Common myeloid progenitor, CD34-positive (primary cell): ENCODE measurements around the gene SEMA6B. TPM values are rescaled to one million over a fixed set of nuclear protein-coding genes. Genes with fewer than 3 reads are reported as not detected.

Experiments
- CTCF ChIA-PET: fragments of 350-600 bp; sonication (Branson Sonifier 250); formaldehyde crosslinking; loops from one replicate; lab custom pipeline; 2021; ENCODE audit warnings: antibody characterized with exemption; lab: Charles Lee
- POLR2A ChIA-PET: fragments of 350-600 bp; sonication (Branson Sonifier 250); formaldehyde crosslinking; loops from one replicate; lab custom pipeline; 2021; ENCODE audit warnings: antibody characterized with exemption; lab: Charles Lee
- DNase-seq, 3 donors: peaks; one replicate each; pipeline versions ENCODE4 v3.0.0 to v3.0.0-alpha.2; 2013
- H3K27ac ChIP-seq, 2 experiments: 1 replicate in 1 of 2; 2 replicates in 1 of 2; pipeline ENCODE4 v1.7.0; 2013; ENCODE audit warnings: inconsistent platforms in 2 of 2, low read length in 2 of 2, mild to moderate bottlenecking in 2 of 2, low read depth in 1 of 2, moderate library complexity in 1 of 2; ENCODE audit not compliant: severe bottlenecking in 2 of 2, insufficient read depth in 1 of 2, poor library complexity in 1 of 2
- H3K27me3 ChIP-seq, 5 experiments: replicated peaks in 2 of 5; 1 replicate in 3 of 5; 2 replicates in 2 of 5; pipeline versions ENCODE4 v1.6.1 to v1.7.0; 2013; ENCODE audit warnings: low read length in 4 of 5, mild to moderate bottlenecking in 2 of 5, moderate library complexity in 2 of 5, inconsistent platforms in 1 of 5; ENCODE audit not compliant: insufficient read depth in 5 of 5, control insufficient read depth in 4 of 5
- H3K36me3 ChIP-seq, 4 experiments: 1 replicate in 2 of 4; 2 replicates in 2 of 4; pipeline versions ENCODE4 v1.6.1 to v1.7.0; 2013; ENCODE audit warnings: low read length in 3 of 4, control low read depth in 1 of 4, mild to moderate bottlenecking in 1 of 4; ENCODE audit not compliant: control insufficient read depth in 4 of 4, insufficient read depth in 4 of 4
- H3K4me1 ChIP-seq, 4 experiments: 1 replicate in 3 of 4; 2 replicates in 1 of 4; pipeline versions ENCODE4 v1.6.1 to v1.7.1; 2013; ENCODE audit warnings: low read length in 3 of 4, mild to moderate bottlenecking in 3 of 4, control low read depth in 1 of 4, inconsistent platforms in 1 of 4, moderate library complexity in 1 of 4; ENCODE audit not compliant: control insufficient read depth in 4 of 4, insufficient read depth in 4 of 4; ENCODE audit errors: control extremely low read depth in 1 of 4
- H3K4me3 ChIP-seq, 7 experiments: 1 replicate in 4 of 7; 2 replicates in 3 of 7; pipeline versions ENCODE4 v1.5.1 to v1.7.0; 2013; ENCODE audit warnings: mild to moderate bottlenecking in 7 of 7, low read length in 6 of 7, moderate library complexity in 6 of 7, inconsistent platforms in 2 of 7, low read depth in 2 of 7, control low read depth in 1 of 7; ENCODE audit not compliant: insufficient read depth in 4 of 7, control insufficient read depth in 1 of 7; ENCODE audit errors: extremely low read depth in 1 of 7
- H3K9me3 ChIP-seq, 5 experiments: 1 replicate in 4 of 5; 2 replicates in 1 of 5; pipeline versions ENCODE4 v1.6.1 to v1.7.1; 2013; ENCODE audit warnings: low read length in 4 of 5, mild to moderate bottlenecking in 2 of 5, inconsistent platforms in 1 of 5, low read depth in 1 of 5, moderate library complexity in 1 of 5; ENCODE audit not compliant: control insufficient read depth in 4 of 5, insufficient read depth in 2 of 5; ENCODE audit errors: control extremely low read depth in 1 of 5
- WGBS: methylation state at CpG from one replicate; pipeline ENCODE4 v1.1.5; 2013; ENCODE audit not compliant: insufficient coverage; 5-methylcytosine and 5-hydroxymethylcytosine counted together
- polyA plus RNA-seq: library from polyadenylated mRNA; unstranded; fragments of 120-200 nt; gene quantifications from one replicate; pipeline ENCODE4 v1.2.1, GENCODE V29; 2013

Gene SEMA6B
- polyA plus RNA-seq, result 0.16 TPM

GRCh38 chr19:4559569-4559968 is at the start of gene SEMA6B:
SEMA6B (minus strand) TSS chr19:4559684; CDS start chr19:4558457, 1,227 bp downstream.
- ChIA-PET CTCF (interaction anchor here (0.6 to 2.9 kb wide), 9 partner anchors 7 to 79 kb away, joined by 3 to 13 read pairs (median 4); partner anchors contain the start of gene PLIN5), POLR2A (no interaction called here)
- Histone ChIP-seq H3K9me3 (no peaks in the 10 kb centered on the region), H3K27me3 (no peaks in the 10 kb centered on the region), H3K4me1 (peaks cover 0 to 26% (median 10%) of the 10 kb centered on the region in 4 experiments), H3K36me3 (no peaks in the 10 kb centered on the region), H3K4me3 (peak within 1 kb of the TSS in 2 of 7 experiments; percentile 23 to 49), H3K27ac (peak within 1 kb of the TSS in 1 of 2 experiments; percentile 54)
- 16% methylated on average over 11 of the region's 13 CpGs for WGBS
- DNase-seq, result peak; percentile 44 to 52 (median 46)

- CTCF ChIA-PET, result interaction anchor here (0.6 to 1.6 kb wide), 8 partner anchors 12 to 79 kb away, joined by 3 to 6 read pairs (median 3); no protein-coding TSS in a partner anchor
- DNase-seq, result peak; percentile 26 to 73 (median 60)
- WGBS, result 9% methylated on average over 33 of the region's 35 CpGs
Observed at GRCh38 chr19:4606921-4607678, 47.6 kb upstream of the SEMA6B start.

GRCh38 chr19:4606181-4606580 is 46.7 kb upstream of the SEMA6B start:
- no peaks in the 10 kb centered on the region for H3K9me3 ChIP-seq
- H3K4me1 ChIP-seq, result peaks cover 0 to 16% (median 15%) of the 10 kb centered on the region in 4 experiments
- no peaks in the 10 kb centered on the region for H3K36me3 ChIP-seq
- H3K27ac ChIP-seq, result no peak overlapping the region
- H3K4me3 ChIP-seq, result no peak overlapping the region
- WGBS, result 86% methylated on average over 1 of the region's 5 CpGs
- ChIA-PET CTCF (interaction anchor here (1.1 to 1.6 kb wide), 3 partner anchors 13 to 28 kb away, joined by 3 read pairs; no protein-coding TSS in a partner anchor), POLR2A (no interaction called here)
- H3K27me3 ChIP-seq, result peaks cover 0 to 14% (median 0%) of the 10 kb centered on the region in 5 experiments
- DNase-seq, result no peak

More at GRCh38 chr19:4606921-4607678, 47.6 kb upstream of the SEMA6B start:
- Histone ChIP-seq H3K4me1 (peaks cover 0 to 16% (median 15%) of the 10 kb centered on the region in 4 experiments), H3K9me3 (no peaks in the 10 kb centered on the region), H3K4me3 (peak overlapping the region in 3 of 7 experiments; percentile 13 to 40 (median 21)), H3K36me3 (no peaks in the 10 kb centered on the region), H3K27ac (no peak overlapping the region), H3K27me3 (peaks cover 0 to 12% (median 0%) of the 10 kb centered on the region in 5 experiments)
- POLR2A ChIA-PET, result interaction anchor here (0.9 kb wide), 1 partner anchor 9 kb away, joined by 4 read pairs; no protein-coding TSS in a partner anchor

GRCh38 chr19:4604912-4605311 is 45.4 kb upstream of the SEMA6B start:
- H3K27ac ChIP-seq, result no peak overlapping the region
- H3K4me3 ChIP-seq, result no peak overlapping the region
- peaks cover 0 to 9% (median 8%) of the 10 kb centered on the region in 4 experiments for H3K4me1 ChIP-seq
- H3K27me3 ChIP-seq, result peaks cover 0 to 14% (median 0%) of the 10 kb centered on the region in 5 experiments
- H3K36me3 ChIP-seq, result no peaks in the 10 kb centered on the region
- 91% methylated on average over 4 of the region's 6 CpGs for WGBS
- CTCF ChIA-PET, result interaction anchor here (0.6 to 1.9 kb wide), 4 partner anchors 12 to 370 kb away, joined by 4 to 7 read pairs (median 4); no protein-coding TSS in a partner anchor
- no peak for DNase-seq
- H3K9me3 ChIP-seq, result no peaks in the 10 kb centered on the region
- POLR2A ChIA-PET, result no interaction called here

GRCh38 chr19:4602915-4603314 is 43.4 kb upstream of the SEMA6B start:
- H3K36me3 ChIP-seq, result no peaks in the 10 kb centered on the region
- POLR2A ChIA-PET, result no interaction called here
- peaks cover 0 to 16% (median 13%) of the 10 kb centered on the region in 4 experiments for H3K4me1 ChIP-seq
- no peak overlapping the region for H3K4me3 ChIP-seq
- DNase-seq, result no peak
- 94% methylated on average over 1 of the region's 1 CpG for WGBS
- CTCF ChIA-PET, result no interaction called here
- H3K27ac ChIP-seq, result no peak overlapping the region
- H3K27me3 ChIP-seq, result peaks cover 0 to 14% (median 0%) of the 10 kb centered on the region in 5 experiments
- H3K9me3 ChIP-seq, result no peaks in the 10 kb centered on the region

GRCh38 chr19:4602173-4602788 is 42.8 kb upstream of the SEMA6B start:
- H3K4me1 ChIP-seq, result peaks cover 0 to 19% (median 16%) of the 10 kb centered on the region in 4 experiments
- peaks cover 0 to 15% (median 2%) of the 10 kb centered on the region in 5 experiments for H3K27me3 ChIP-seq
- no peak overlapping the region for H3K27ac ChIP-seq
- no peak overlapping the region for H3K4me3 ChIP-seq
- POLR2A ChIA-PET, result no interaction called here
- 92% methylated on average over 5 of the region's 5 CpGs for WGBS
- CTCF ChIA-PET, result no interaction called here
- no peak for DNase-seq
- no peaks in the 10 kb centered on the region for H3K9me3 ChIP-seq
- H3K36me3 ChIP-seq, result no peaks in the 10 kb centered on the region
